ENCODE results near the gene FOLR1. TPM values are rescaled to one million over a fixed set of nuclear protein-coding genes. Genes with fewer than 3 reads are reported as not detected.
"Not testable (repeated sequence)": the region's sequence is repeated elsewhere in the genome, so short reads cannot be mapped to it uniquely, and the experiment has no call there.

Gene FOLR1
- total RNA-seq: under 1 TPM in 2 of 4 donors, not detected in 2; 0.22 to 0.36 TPM
- not detected for polyA plus RNA-seq
- long read RNA-seq, donor 1: 0 reads
- long read RNA-seq, donor 2: 0 reads

DNA sequence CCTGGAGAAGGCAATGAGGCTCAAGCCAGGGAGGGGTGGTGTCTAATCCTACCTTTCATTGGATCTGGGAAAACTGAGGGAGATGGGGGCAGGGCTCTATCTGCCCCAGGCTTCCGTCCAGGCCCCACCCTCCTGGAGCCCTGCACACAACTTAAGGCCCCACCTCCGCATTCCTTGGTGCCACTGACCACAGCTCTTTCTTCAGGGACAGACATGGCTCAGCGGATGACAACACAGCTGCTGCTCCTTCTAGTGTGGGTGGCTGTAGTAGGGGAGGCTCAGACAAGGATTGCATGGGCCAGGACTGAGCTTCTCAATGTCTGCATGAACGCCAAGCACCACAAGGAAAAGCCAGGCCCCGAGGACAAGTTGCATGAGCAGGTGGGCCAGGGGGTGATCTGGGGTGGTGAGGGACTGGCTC is at the start of gene FOLR1:
Gene FOLR1, plus strand, starts transcription at position 180 of the 421 bp plus-strand sequence. Its CDS starts 34 bp downstream, at position 214.
- Histone ChIP-seq H3K4me3 (no peak within 1 kb of the TSS), H3K36me3 (ENCODE audit: insufficient read depth in 1 of 2, low read depth in 1 of 2) (no peaks in the 10 kb centered on the region), H3K27ac (no peak within 1 kb of the TSS), H3K4me1 (no peaks in the 10 kb centered on the region), H3K9me3 (no peaks in the 10 kb centered on the region), H3K27me3 (ENCODE audit: insufficient read depth in 3 of 3, low read length in 2 of 3) (no peaks in the 10 kb centered on the region)
- 65 to 81% (median 76%) methylated on average over 5 of the region's 5 CpGs for WGBS, 3 donors
- intact Hi-C loops (cut with DNase I): no loop called here
- DNase-seq (no peak), ATAC-seq (no peak)
- TF ChIP-seq, protein P1, sequence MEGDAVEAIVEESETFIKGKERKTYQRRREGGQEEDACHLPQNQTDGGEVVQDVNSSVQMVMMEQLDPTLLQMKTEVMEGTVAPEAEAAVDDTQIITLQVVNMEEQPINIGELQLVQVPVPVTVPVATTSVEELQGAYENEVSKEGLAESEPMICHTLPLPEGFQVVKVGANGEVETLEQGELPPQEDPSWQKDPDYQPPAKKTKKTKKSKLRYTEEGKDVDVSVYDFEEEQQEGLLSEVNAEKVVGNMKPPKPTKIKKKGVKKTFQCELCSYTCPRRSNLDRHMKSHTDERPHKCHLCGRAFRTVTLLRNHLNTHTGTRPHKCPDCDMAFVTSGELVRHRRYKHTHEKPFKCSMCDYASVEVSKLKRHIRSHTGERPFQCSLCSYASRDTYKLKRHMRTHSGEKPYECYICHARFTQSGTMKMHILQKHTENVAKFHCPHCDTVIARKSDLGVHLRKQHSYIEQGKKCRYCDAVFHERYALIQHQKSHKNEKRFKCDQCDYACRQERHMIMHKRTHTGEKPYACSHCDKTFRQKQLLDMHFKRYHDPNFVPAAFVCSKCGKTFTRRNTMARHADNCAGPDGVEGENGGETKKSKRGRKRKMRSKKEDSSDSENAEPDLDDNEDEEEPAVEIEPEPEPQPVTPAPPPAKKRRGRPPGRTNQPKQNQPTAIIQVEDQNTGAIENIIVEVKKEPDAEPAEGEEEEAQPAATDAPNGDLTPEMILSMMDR (IDR thresholded peaks at IDR 0.05): no peak

DNA sequence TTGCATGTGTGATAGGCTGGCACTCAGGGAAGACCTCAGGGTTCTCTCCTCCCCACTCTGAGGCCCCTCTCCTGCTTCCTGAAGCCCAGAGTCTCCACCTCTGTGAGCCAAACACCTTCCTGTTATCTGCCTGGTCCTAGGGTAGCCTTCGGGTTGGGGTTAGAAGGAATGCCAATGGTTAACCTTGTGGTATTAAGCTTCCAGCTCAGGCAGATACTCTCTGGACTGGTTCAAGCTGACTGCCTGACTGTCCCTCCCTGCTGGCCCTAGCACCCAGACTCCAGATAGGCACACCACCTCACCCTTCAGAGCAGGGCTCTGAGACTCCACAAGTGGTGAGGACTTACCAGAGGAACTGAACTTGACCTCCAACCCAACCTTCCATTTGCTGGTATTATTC is 49.4 kb upstream of the FOLR1 start:
- intact Hi-C loops (cut with DNase I); H3K36me3 ChIP-seq (ENCODE audit: insufficient read depth in 1 of 2, low read depth in 1 of 2); DNase-seq; H3K4me3 ChIP-seq; H3K9me3 ChIP-seq; ATAC-seq; H3K27me3 ChIP-seq (ENCODE audit: insufficient read depth in 3 of 3, low read length in 2 of 3); H3K4me1 ChIP-seq; H3K27ac ChIP-seq: not testable (repeated sequence)
- 68 to 100% (median 75%) methylated on average over 1 of the region's 1 CpG for whole genome bisulfite sequencing, 3 donors

DNA sequence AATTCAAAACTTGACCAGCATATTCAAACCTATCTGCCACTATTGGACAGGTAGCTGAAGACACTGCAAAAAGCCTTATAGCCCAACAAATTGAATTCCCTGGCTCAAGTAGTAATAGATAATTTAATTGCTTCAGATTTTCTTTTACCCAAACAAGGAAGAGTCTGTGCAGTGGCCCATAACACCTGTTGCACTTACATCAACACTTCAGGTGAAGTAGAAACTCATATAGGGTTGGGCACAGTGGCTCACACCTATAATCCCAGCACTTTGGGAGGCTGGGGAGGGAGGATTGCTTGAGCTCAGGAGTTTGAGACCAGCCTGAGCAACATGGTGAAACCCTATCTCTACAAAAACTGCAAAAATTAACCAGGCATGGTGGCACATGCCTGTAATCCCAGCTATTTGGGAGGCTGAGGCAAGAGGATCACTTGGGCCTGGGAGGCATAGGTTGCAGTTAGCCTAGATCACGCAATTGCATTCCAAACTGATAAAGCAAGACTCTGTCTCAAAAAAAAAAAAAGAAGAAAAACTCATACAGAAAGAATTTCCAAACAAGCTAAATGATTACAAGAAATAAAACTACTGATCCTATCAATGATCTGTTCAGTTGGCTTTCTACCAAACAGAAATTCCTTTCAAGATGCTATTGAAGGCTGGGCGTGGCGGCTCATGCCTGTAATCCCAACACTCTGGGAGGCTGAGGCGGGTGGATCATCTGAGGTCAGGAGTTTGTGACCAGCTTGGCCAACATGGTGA is 47.0 kb upstream of the FOLR1 start:
- 90 to 95% (median 94%) methylated on average over 4 of the region's 4 CpGs for WGBS, 3 donors
- intact Hi-C loops (cut with DNase I): loop anchor here in 1 of 2 donors (2.0 kb wide), 1 partner anchor 168 kb away; no protein-coding TSS in a partner anchor
- TF ChIP-seq, protein P1 (IDR thresholded peaks at IDR 0.05): no peak
- DNase-seq: no peak
- Histone ChIP-seq H3K4me3 (no peak overlapping the region), H3K4me1 (no peaks in the 10 kb centered on the region), H3K27me3 (ENCODE audit: insufficient read depth in 3 of 3, low read length in 2 of 3) (no peaks in the 10 kb centered on the region), H3K36me3 (ENCODE audit: insufficient read depth in 1 of 2, low read depth in 1 of 2) (no peaks in the 10 kb centered on the region), H3K9me3 (no peaks in the 10 kb centered on the region), H3K27ac (no peak overlapping the region)
- no peak for ATAC-seq

DNA sequence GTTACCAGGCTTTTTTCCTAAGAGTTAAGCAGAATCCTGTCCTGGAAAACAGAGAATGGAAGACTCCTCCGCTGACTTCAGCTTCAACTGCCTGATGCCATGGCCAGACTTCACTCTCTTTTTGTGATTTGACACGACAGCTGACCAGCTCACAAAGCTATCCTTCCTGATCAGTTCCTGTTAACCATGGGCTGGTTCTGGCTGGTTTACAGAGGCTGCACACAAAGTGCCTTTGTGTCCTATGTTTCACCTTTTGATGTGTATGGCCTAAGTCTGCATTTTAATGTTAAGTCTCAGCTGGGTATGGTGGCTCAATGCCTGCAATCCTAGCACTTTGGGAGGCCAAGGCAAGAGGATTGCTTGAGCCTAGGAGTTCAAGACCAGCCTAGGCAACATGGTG is 45.3 kb upstream of the FOLR1 start:
- H3K9me3 ChIP-seq: no peaks in the 10 kb centered on the region
- WGBS, 3 donors: 21 to 29% (median 24%) methylated on average over 2 of the region's 2 CpGs
- no peak overlapping the region for H3K4me3 ChIP-seq
- TF ChIP-seq, protein P1 (IDR thresholded peaks at IDR 0.05): no peak
- H3K4me1 ChIP-seq: no peaks in the 10 kb centered on the region
- intact Hi-C loops (cut with DNase I): no loop called here
- no peak overlapping the region for H3K27ac ChIP-seq
- DNase-seq: no peak
- H3K27me3 ChIP-seq (ENCODE audit: insufficient read depth in 3 of 3, low read length in 2 of 3): no peaks in the 10 kb centered on the region
- ATAC-seq: no peak
- H3K36me3 ChIP-seq (ENCODE audit: insufficient read depth in 1 of 2, low read depth in 1 of 2): no peaks in the 10 kb centered on the region

DNA sequence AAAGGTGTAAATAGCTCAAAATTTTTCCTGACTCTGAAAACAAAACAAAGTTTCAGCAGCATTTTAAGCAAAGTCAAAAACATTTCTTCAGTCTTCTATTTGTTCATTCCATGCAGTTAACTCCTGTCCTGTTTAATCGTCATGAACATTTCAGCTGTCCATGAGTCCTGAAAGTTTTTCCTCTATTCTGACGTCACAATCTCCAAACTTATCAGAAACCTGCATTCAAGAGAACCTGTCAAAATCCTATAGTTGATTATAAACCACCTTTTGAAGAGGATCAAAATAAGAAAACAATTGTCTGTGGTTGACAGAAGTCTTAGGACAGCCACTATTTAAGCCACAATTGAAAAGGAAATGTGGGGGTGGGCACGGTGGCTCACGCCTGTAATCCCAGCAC is 41.1 kb upstream of the FOLR1 start:
- DNase-seq (no peak), ATAC-seq (no peak)
- no peaks in the 10 kb centered on the region for H3K27me3 ChIP-seq (ENCODE audit: insufficient read depth in 3 of 3, low read length in 2 of 3)
- no peak overlapping the region for H3K4me3 ChIP-seq
- no peaks in the 10 kb centered on the region for H3K9me3 ChIP-seq
- no peaks in the 10 kb centered on the region for H3K4me1 ChIP-seq
- 70 to 80% (median 79%) methylated on average over 4 of the region's 4 CpGs for WGBS, 3 donors
- intact Hi-C loops (cut with DNase I): no loop called here
- H3K27ac ChIP-seq: no peak overlapping the region
- TF ChIP-seq, protein P1 (IDR thresholded peaks at IDR 0.05): no peak
- no peaks in the 10 kb centered on the region for H3K36me3 ChIP-seq (ENCODE audit: insufficient read depth in 1 of 2, low read depth in 1 of 2)

DNA sequence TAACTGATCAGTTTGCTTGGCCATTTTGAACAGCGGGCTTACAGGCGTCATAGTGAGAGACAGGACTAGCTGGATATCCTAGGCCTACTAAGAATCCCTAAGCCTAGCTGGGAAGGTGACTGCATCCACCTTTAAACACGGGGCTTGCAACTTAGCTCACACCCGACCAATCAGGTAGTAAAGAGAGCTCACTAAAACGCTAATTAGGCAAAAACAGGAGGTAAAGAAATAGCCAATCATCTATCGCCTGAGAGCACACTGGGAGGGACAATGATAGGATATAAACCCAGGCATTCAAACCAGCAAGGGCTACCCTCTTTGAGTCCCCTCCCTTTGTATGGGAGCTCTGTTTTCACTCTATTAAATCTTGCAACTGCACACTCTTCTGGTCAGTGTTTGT is 38.1 kb upstream of the FOLR1 start:
- ATAC-seq; H3K4me1 ChIP-seq; H3K27ac ChIP-seq; H3K27me3 ChIP-seq (ENCODE audit: insufficient read depth in 3 of 3, low read length in 2 of 3); intact Hi-C loops (cut with DNase I); DNase-seq; H3K4me3 ChIP-seq; H3K9me3 ChIP-seq; H3K36me3 ChIP-seq (ENCODE audit: insufficient read depth in 1 of 2, low read depth in 1 of 2): not testable (repeated sequence)
- 79 to 90% (median 90%) methylated on average over 6 of the region's 6 CpGs for WGBS, 3 donors
